Panc1 (cell line): ENCODE data around the gene TBC1D24. TPM values are rescaled to one million over a fixed set of nuclear protein-coding genes. Genes with fewer than 3 reads are reported as not detected.
"Not testable (repeated sequence)": the region's sequence is repeated elsewhere in the genome, so short reads cannot be mapped to it uniquely, and the experiment has no call there.

ENCODE experiments used
- ATAC-seq: fragments of 200-7000 bp; cut with Tn5 transposase; 2 replicates; pipeline ENCODE4 v1.9.1; 2020; ENCODE audit warnings: mild to moderate bottlenecking, moderate library complexity
- BruUV-seq: library from RNA; stranded (reverse); fragments of 400-500 nt; replicated peaks from 2 replicates; lab custom pipeline; 2021; lab: Mats Ljungman, UMichigan
- CTCF ChIA-PET: fragments of 300-600 bp; sonication (Branson Sonifier 250); formaldehyde crosslinking; loops from one replicate; lab custom pipeline; 2022; ENCODE audit warnings: antibody characterized with exemption; lab: Charles Lee
- POLR2A ChIA-PET: fragments of 300-600 bp; sonication (Branson Sonifier 250); formaldehyde crosslinking; loops from one replicate; lab custom pipeline; 2022; ENCODE audit warnings: antibody characterized with exemption; lab: Charles Lee
- DNase-seq: peaks from one replicate; pipeline ENCODE4 v3.0.0-alpha.2; 2010; ENCODE audit warnings: low read depth, low spot score
- H3K27ac ChIP-seq: 2 replicates; pipeline ENCODE4 v1.5.1; 2011; ENCODE audit warnings: mild to moderate bottlenecking, low read length, inconsistent platforms
- H3K27me3 ChIP-seq: fragments of 200-500 bp; sonication (Bioruptor generic); 2 replicates; pipeline ENCODE4 v1.6.0; 2014; ENCODE audit warnings: low read length, inconsistent platforms; ENCODE audit not compliant: control insufficient read depth, insufficient read depth
- H3K36me3 ChIP-seq: fragments of 200-500 bp; sonication (Bioruptor generic); 2 replicates; pipeline ENCODE4 v1.5.1; 2014; ENCODE audit warnings: inconsistent platforms, mild to moderate bottlenecking, low read length, moderate library complexity; ENCODE audit not compliant: control insufficient read depth, insufficient read depth
- H3K4me1 ChIP-seq: 2 replicates; pipeline ENCODE4 v1.5.1; 2011; ENCODE audit warnings: inconsistent platforms, mild to moderate bottlenecking, low read length, moderate library complexity; ENCODE audit not compliant: control insufficient read depth, insufficient read depth
- H3K4me3 ChIP-seq, 2 experiments: 2 replicates each; pipeline ENCODE4 v1.5.1; 2011 to 2012; ENCODE audit warnings: low read depth in 2 of 2, low read length in 2 of 2, mild to moderate bottlenecking in 2 of 2, inconsistent platforms in 1 of 2, moderate library complexity in 1 of 2
- H3K9me3 ChIP-seq: fragments of 200-500 bp; sonication (Bioruptor generic); 2 replicates; pipeline ENCODE4 v1.5.1; 2014; ENCODE audit warnings: low read depth, mild to moderate bottlenecking, inconsistent platforms, low read length, moderate library complexity; ENCODE audit not compliant: control insufficient read depth, insufficient read depth
- CTCF ChIP-seq: fragments of 450-650 bp; IDR thresholded peaks from 2 replicates; pipeline ENCODE4 v1.5.1; 2017; ENCODE audit warnings: mild to moderate bottlenecking
- POLR2AphosphoS5 ChIP-seq: IDR thresholded peaks from 2 replicates; pipeline ENCODE4 v1.6.1; 2012; ENCODE audit warnings: mild to moderate bottlenecking, low read depth, low read length, moderate library complexity
- REST ChIP-seq, 2 experiments: IDR thresholded peaks; 2 replicates each; pipeline ENCODE4 v1.6.1; 2011 to 2012; ENCODE audit warnings: low read depth in 2 of 2, control low read depth in 1 of 2, low read length in 1 of 2, mild to moderate bottlenecking in 1 of 2, moderate library complexity in 1 of 2; ENCODE audit not compliant: insufficient read depth in 1 of 2
- SIN3A ChIP-seq: IDR thresholded peaks from 2 replicates; pipeline ENCODE4 v1.6.1; 2012; ENCODE audit warnings: low read depth, mild to moderate bottlenecking, low read length, moderate library complexity, borderline replicate concordance; ENCODE audit not compliant: insufficient read depth
- TCF7L2 ChIP-seq: IDR thresholded peaks from 2 replicates; pipeline ENCODE4 v1.6.1; 2011; ENCODE audit warnings: mild to moderate bottlenecking, low read depth, low read length, inconsistent platforms
- in situ Hi-C: cut with HindIII; loops from 2 replicates; pipeline ENCODE4 v1.10.0; 2016; ENCODE audit warnings: low sequenced_read_pairs, low pct_unique_long_range_greater_than_20kb
- intact Hi-C: fragments of 100-400 bp; cut with micrococcal nuclease; formaldehyde crosslinking; loops from one replicate; pipeline ENCODE4 v1.10.0; 2022; ENCODE audit not compliant: unreplicated experiment
- total RNA-seq: library from RNA; stranded (reverse); gene quantifications from one replicate; pipeline ENCODE4 v1.2.1, GENCODE V29; 2021; ENCODE audit not compliant: unreplicated experiment

Gene TBC1D24
- total RNA-seq, 1 experiment from 2014 or later = 26.7 TPM

DNA sequence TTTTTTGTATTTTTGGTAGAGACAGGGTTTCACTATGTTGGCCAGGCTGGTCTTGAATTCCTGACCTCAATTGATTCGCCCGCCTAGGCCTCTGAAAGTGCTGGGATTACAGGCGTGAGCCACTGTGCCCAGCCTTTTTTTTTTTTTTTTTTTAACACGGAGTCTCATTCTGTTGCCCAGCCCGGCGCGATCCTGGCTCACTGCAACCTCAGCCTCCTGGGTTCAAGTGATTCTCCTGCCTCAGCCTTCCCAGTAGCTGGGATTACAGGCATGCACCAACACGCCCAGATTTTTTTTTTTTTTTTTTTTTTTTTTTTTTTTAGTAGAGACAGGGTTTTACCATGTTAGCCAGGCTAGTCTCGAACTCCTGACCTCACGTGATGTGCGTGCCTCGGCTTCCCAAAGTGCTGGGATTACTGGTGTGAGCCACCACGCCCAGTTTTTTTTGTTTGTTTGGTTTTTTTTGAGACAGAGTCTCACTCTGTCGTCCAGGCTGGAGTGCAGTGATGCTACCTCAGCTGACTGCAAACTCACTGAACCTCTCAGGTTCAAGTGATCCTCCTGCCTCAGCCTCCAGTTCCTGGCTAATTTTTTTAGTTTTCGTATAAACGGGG lies 58.3 kb downstream of the TBC1D24 start:
- BruUV-seq, intact Hi-C loops, DNase-seq, H3K36me3 ChIP-seq, in situ Hi-C loops, H3K27me3 ChIP-seq, POLR2A ChIA-PET, ATAC-seq, H3K9me3 ChIP-seq: not testable (repeated sequence)
- H3K27ac ChIP-seq = peak overlapping the region; percentile 83
- CTCF ChIA-PET = interaction anchor here (0.6 kb wide), 1 partner anchor 322 kb away, joined by 3 read pairs; no protein-coding TSS in a partner anchor
- H3K4me3 ChIP-seq = peak overlapping the region; percentile 50 to 75
- H3K4me1 ChIP-seq = peaks cover 16% of the 10 kb centered on the region

DNA sequence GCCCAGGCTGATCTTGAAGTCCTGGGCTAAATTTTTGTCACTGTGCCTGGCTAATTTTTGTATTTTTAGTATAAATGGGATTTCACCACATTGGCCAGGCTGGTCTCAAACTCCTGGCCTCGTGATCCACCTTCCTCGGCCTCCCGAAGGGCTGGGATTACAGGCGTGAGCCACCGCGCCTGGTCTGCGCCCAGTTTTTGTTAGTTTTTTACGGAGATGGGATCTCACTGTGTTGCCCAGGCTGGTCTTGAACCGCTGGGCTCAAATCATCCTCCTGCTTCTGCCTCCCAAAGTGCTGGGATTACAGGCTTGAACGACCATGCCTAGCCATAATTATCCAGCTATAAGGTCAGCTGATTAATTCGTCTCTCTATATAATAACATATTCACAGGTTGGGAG lies 59.0 kb downstream of the TBC1D24 start:
- intact Hi-C loops (no loop called here), in situ Hi-C loops (no loop called here)
- peaks cover 16% of the 10 kb centered on the region for H3K4me1 ChIP-seq
- H3K27me3 ChIP-seq = no peaks in the 10 kb centered on the region
- POLR2A ChIA-PET = no interaction called here
- no TSS peak for BruUV-seq
- H3K36me3 ChIP-seq = no peaks in the 10 kb centered on the region
- H3K4me3 ChIP-seq = no peak overlapping the region
- no peaks in the 10 kb centered on the region for H3K9me3 ChIP-seq
- DNase-seq (no peak), ATAC-seq (no peak)
- no peak overlapping the region for H3K27ac ChIP-seq
- CTCF ChIA-PET = no interaction called here
- TF ChIP-seq SIN3A (no peak), TCF7L2 (no peak), REST (IDR thresholded peaks at IDR 0.05; ENCODE audit: insufficient read depth in 1 of 2, low read depth in 2 of 2, low read length in 1 of 2) (no peak), POLR2AphosphoS5 (no peak), CTCF (no peak)

DNA sequence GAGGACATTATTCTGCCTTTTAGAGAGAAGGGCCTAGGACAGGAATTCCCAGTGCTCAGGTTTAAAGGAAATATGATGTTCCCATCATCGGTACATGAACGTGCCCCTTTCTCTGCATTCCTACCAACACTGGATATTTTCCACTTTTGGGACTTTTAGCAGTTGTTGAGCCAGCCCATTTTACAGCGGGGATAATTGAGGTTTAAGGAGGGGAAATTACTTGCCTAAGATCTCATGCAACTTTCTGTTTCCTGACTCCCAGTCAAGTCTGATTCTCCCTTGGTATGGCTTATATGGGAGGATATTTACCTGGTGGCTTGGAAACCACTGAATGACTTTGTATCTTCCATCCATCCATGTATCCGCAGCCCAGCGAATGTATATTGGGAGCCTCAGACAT lies 59.4 kb downstream of the TBC1D24 start:
- H3K36me3 ChIP-seq, H3K4me3 ChIP-seq, H3K27me3 ChIP-seq, ATAC-seq, in situ Hi-C loops, BruUV-seq, DNase-seq, intact Hi-C loops, CTCF ChIA-PET, POLR2A ChIA-PET, H3K9me3 ChIP-seq, H3K27ac ChIP-seq: not testable (repeated sequence)
- H3K4me1 ChIP-seq = peaks cover 18% of the 10 kb centered on the region
